GM12878 (cell line): Measurements from ENCODE around the gene HSPA1A. TPM values are rescaled to one million over a fixed set of nuclear protein-coding genes. Genes with fewer than 3 reads are reported as not detected.
"Not testable (repeated sequence)": the region's sequence is repeated elsewhere in the genome, so short reads cannot be mapped to it uniquely, and the experiment has no call there.

ENCODE experiments used
- ATAC-seq: fragments of 200-7000 bp; cut with Tn5 transposase; 3 replicates; pipeline ENCODE4 v1.9.1; 2020; ENCODE audit warnings: mild to moderate bottlenecking, moderate library complexity
- BruUV-seq: library from RNA; stranded (reverse); fragments of 400-500 nt; replicated peaks from 2 replicates; lab custom pipeline; 2021; lab: Mats Ljungman, UMichigan
- CTCF ChIA-PET: fragments of 300-600 bp; sonication (Branson Sonifier 250); formaldehyde crosslinking; extraction: SDS; loops from one replicate; lab custom pipeline; 2021; ENCODE audit warnings: inconsistent platforms; lab: Yijun Ruan, JAX
- POLR2A ChIA-PET: fragments of 350-600 bp; formaldehyde crosslinking; extraction: SDS; loops from one replicate; lab custom pipeline; 2021; ENCODE audit warnings: inconsistent platforms; lab: Charles Lee
- RAD21 ChIA-PET: fragments of 300-600 bp; sonication (Branson Sonifier 250); formaldehyde crosslinking; loops from one replicate; lab custom pipeline; 2023; ENCODE audit warnings: antibody characterized with exemption; ENCODE audit not compliant: unreplicated experiment; lab: Charles Lee
- SMC1A ChIA-PET: fragments of 300-600 bp; sonication (Branson Sonifier 250); formaldehyde crosslinking; loops from one replicate; lab custom pipeline; 2023; ENCODE audit not compliant: unreplicated experiment, uncharacterized antibody; lab: Charles Lee
- DNase-seq: peaks from one replicate; pipeline ENCODE4 v3.0.0-alpha.2; 2011; ENCODE audit warnings: low read depth, low spot score
- FAIRE-seq: peaks from 3 replicates; lab custom pipeline; 2011; peaks lifted over from hg19 to GRCh38; lab: Jason Lieb, UNC
- H2AFZ ChIP-seq: 2 replicates; pipeline ENCODE4 v1.6.0; 2011; ENCODE audit warnings: low read depth, low read length, control low read depth; ENCODE audit not compliant: control insufficient read depth
- H3K27ac ChIP-seq: 2 replicates; pipeline ENCODE4 v1.5.1; 2011; ENCODE audit warnings: control low read depth; ENCODE audit not compliant: control insufficient read depth, insufficient read depth
- H3K27me3 ChIP-seq, 2 experiments: replicated peaks in 1 of 2; 2 replicates each; pipeline versions ENCODE4 v1.6.0 to v1.6.1; 2011; ENCODE audit warnings: low read length in 1 of 2; ENCODE audit not compliant: control insufficient read depth in 2 of 2, insufficient read depth in 2 of 2
- H3K36me3 ChIP-seq, 2 experiments: 2 replicates each; pipeline ENCODE4 v1.5.1; 2011; ENCODE audit warnings: low read length in 1 of 2; ENCODE audit not compliant: control insufficient read depth in 2 of 2, insufficient read depth in 2 of 2
- H3K4me1 ChIP-seq: 2 replicates; pipeline ENCODE4 v1.6.1; 2011; ENCODE audit warnings: mild to moderate bottlenecking, low read length, moderate library complexity, mixed read lengths; ENCODE audit not compliant: control insufficient read depth, insufficient read depth
- H3K4me2 ChIP-seq: 2 replicates; pipeline ENCODE4 v1.6.0; 2011; ENCODE audit warnings: control low read depth; ENCODE audit not compliant: control insufficient read depth, insufficient read depth
- H3K4me3 ChIP-seq: fragments of 200-600 bp; sonication (generic); 2 replicates; pipeline ENCODE4 v1.5.1; 2016
- H3K79me2 ChIP-seq: 2 replicates; pipeline ENCODE4 v1.6.0; 2011; ENCODE audit warnings: low read length; ENCODE audit not compliant: control insufficient read depth, insufficient read depth
- H3K9ac ChIP-seq: 2 replicates; pipeline ENCODE4 v1.8.0; 2011; ENCODE audit warnings: low read length, control low read depth, mixed read lengths; ENCODE audit not compliant: control insufficient read depth, insufficient read depth
- H3K9me3 ChIP-seq: replicated peaks from 3 replicates; pipeline ENCODE4 v1.5.1; 2011; ENCODE audit warnings: mild to moderate bottlenecking, low read length; ENCODE audit not compliant: control insufficient read depth, insufficient read depth
- H4K20me1 ChIP-seq: 2 replicates; pipeline ENCODE4 v1.6.0; 2011; ENCODE audit not compliant: control insufficient read depth, insufficient read depth
- STAT3 ChIP-seq: IDR thresholded peaks from 2 replicates; pipeline ENCODE4 v1.6.1; 2011; ENCODE audit warnings: low read depth, low read length, improper control_type of control experiment
- ZNF274 ChIP-seq: IDR thresholded peaks from one replicate; pipeline ENCODE4 v1.8.0; 2011; ENCODE audit not compliant: insufficient read length, insufficient read depth
- WGBS: methylation state at CpG from one replicate; pipeline ENCODE4 v1.1.6; 2016; ENCODE audit warnings: low lambda C conversion rate; ENCODE audit not compliant: insufficient replicate concordance, insufficient coverage; ENCODE audit errors: missing lambda C conversion rate; 5-methylcytosine and 5-hydroxymethylcytosine counted together
- in situ Hi-C: fragments of 300-500 bp; cut with MboI; formaldehyde crosslinking; loops from 9 replicates; pipeline ENCODE4 v1.14.3; 2018; ENCODE audit warnings: mixed read lengths
- intact Hi-C: fragments of 100-400 bp; cut with micrococcal nuclease; formaldehyde crosslinking; loops from one replicate; pipeline ENCODE4 v1.14.2; 2022; ENCODE audit not compliant: unreplicated experiment
- polyA plus RNA-seq, 11 experiments: library from polyadenylated mRNA; depleted of rRNA in 4 of 11; unstranded in 6 of 11; stranded (reverse) in 5 of 11; fragments of >200 nt; fragmentation: Nextera tagmentation in 4 of 11; fragmentation: Illumina TruSeq in 1 of 11; extraction: Ambion mirVana in 4 of 11; extraction: Trizol in 1 of 11; gene quantifications; 1 replicate in 1 of 11; 2 replicates in 10 of 11; pipeline versions ENCODE4 v1.2.1 to v1.2.3, GENCODE V29; 2011 to 2016; ENCODE audit warnings: inconsistent platforms in 2 of 11, missing spikeins in 2 of 11, low read depth in 1 of 11
- total RNA-seq, 4 experiments: library from RNA; depleted of rRNA in 3 of 4; stranded (reverse); fragments of >200 nt in 3 of 4; fragmentation: Illumina TruSeq in 1 of 4; extraction: Trizol in 1 of 4; gene quantifications; 2 replicates each; pipeline versions ENCODE4 v1.2.1 to v1.2.3, GENCODE V29; 2013 to 2021
- TF ChIP-seq, protein P1 (sequence below): fragments of 450-650 bp; IDR thresholded peaks from 2 replicates; pipeline ENCODE4 v1.6.1; 2017; ENCODE audit warnings: borderline replicate concordance

The HSPA1A gene
- total and polyA plus RNA-seq, 10 of the 15 experiments (the other 5 are each of a cell fraction or from before 2014, with no cell fraction given) = 0.29 to 51.8 (median 17.5) TPM

DNA sequence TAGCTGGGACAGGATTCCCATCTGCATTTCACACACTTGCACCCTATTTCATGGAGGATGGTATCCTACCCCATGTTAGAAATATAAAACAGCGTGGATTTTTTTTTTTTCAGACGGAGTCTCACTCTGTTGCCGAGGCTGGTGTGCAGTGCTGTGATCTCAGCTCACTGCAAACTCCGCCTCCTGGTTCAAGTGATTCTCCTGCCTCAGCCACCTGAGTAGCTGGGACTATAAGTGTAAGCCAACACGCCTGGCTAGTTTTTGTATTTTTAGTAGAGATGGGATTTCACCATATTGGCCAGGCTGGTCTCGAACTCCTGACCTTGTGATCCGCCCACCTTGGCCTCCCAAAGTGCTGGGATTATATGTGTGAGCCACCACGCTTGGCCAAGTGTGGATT is 42.4 kb downstream of the HSPA1A start:
- H3K9me3 ChIP-seq, CTCF ChIA-PET, H4K20me1 ChIP-seq, H3K4me1 ChIP-seq, RAD21 ChIA-PET, H3K27ac ChIP-seq, BruUV-seq, intact Hi-C loops, DNase-seq, FAIRE-seq, ATAC-seq, H3K79me2 ChIP-seq, H3K27me3 ChIP-seq, H3K9ac ChIP-seq, H3K4me2 ChIP-seq, H3K36me3 ChIP-seq, SMC1A ChIA-PET, H3K4me3 ChIP-seq, in situ Hi-C loops, H2AFZ ChIP-seq: not testable (repeated sequence)
- 89% methylated on average over 8 of the region's 8 CpGs for WGBS
- POLR2A ChIA-PET = interaction anchor here (0.5 to 0.7 kb wide), 3 partner anchors 19 to 924 kb away, joined by 3 to 5 read pairs (median 3); no protein-coding TSS in a partner anchor

DNA sequence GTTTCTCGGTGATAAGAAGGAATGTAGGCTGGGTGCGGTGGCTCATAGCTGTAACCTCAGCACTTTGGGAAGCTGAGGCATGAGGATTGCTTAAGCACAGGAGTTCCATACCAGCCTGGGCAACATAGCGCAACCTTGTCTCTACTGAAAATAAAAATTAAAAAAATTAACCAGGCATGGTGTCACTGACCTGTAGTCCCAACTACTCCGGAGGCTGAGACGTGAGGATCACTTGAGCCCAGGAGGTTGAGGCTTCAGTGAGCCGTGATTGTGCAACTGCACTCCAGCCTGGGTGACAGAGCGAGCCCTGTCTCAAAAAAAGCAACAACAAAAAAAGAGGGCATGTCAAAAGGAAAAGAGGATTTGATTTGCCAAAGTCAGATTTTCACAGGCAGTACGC is 43.4 kb downstream of the HSPA1A start:
- no peak overlapping the region for H3K4me2 ChIP-seq
- BruUV-seq = no TSS peak
- H3K9me3 ChIP-seq = no peaks in the 10 kb centered on the region
- H3K4me3 ChIP-seq = no peak overlapping the region
- peaks cover 0 to 3% of the 10 kb centered on the region in 2 experiments; a peak in 1 of 4 replicates for H3K36me3 ChIP-seq
- ChIA-PET POLR2A (no interaction called here), CTCF (interaction anchor here (0.7 kb wide), 1 partner anchor 131 kb away, joined by 4 read pairs; no protein-coding TSS in a partner anchor), RAD21 (no interaction called here), SMC1A (no interaction called here)
- WGBS = 91% methylated on average over 8 of the region's 8 CpGs
- intact Hi-C loops = no loop called here
- DNase-seq (no peak), FAIRE-seq (no peak), ATAC-seq (no peak)
- in situ Hi-C loops = no loop called here
- no peaks in the 10 kb centered on the region; the same call in 1 of the 2 replicates for H3K79me2 ChIP-seq
- H3K27me3 ChIP-seq = no peaks in the 10 kb centered on the region
- TF ChIP-seq ZNF274 (no peak), STAT3 (no peak)
- TF ChIP-seq, protein P1, sequence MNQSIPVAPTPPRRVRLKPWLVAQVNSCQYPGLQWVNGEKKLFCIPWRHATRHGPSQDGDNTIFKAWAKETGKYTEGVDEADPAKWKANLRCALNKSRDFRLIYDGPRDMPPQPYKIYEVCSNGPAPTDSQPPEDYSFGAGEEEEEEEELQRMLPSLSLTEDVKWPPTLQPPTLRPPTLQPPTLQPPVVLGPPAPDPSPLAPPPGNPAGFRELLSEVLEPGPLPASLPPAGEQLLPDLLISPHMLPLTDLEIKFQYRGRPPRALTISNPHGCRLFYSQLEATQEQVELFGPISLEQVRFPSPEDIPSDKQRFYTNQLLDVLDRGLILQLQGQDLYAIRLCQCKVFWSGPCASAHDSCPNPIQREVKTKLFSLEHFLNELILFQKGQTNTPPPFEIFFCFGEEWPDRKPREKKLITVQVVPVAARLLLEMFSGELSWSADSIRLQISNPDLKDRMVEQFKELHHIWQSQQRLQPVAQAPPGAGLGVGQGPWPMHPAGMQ = no peak
- no peak overlapping the region for H3K9ac ChIP-seq
- H3K27ac ChIP-seq = no peak overlapping the region
- no peaks in the 10 kb centered on the region for H4K20me1 ChIP-seq
- H2AFZ ChIP-seq = no peak overlapping the region
- H3K4me1 ChIP-seq = peaks cover 11% of the 10 kb centered on the region
